ENCODE measurements around the gene PHC3.
"Not testable (repeated sequence)": the region's sequence is repeated elsewhere in the genome, so short reads cannot be mapped to it uniquely, and the experiment has no call there.

The PHC3 gene

GRCh38 chr3:170128259-170128976 lies 53.1 kb downstream of the PHC3 start:
- DNase-seq = no peak

DNA sequence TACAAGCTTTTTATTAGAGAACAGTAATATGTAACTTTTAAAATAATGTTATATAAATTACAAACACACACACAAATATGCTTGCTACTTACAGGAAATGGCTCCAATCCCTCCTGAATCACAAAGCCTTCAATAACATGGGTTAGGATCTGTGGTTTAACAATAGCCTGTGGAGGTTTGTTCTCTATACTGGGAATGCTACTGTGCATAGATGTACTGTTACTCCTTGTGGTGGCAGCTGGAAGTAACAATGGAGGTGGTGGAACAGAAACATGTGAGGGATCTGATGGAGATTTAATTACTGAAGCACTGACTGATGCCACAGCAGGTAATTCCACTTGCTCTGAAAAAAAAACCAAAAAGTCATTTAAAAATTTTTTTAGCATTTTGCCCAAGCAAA lies 64.4 kb downstream of the PHC3 start:
- DNase-seq = no peak

- DNase-seq = not testable (repeated sequence)
These were observed 67.4 kb downstream of the PHC3 start for GRCh38 chr3:170114165-170114564.

DNA sequence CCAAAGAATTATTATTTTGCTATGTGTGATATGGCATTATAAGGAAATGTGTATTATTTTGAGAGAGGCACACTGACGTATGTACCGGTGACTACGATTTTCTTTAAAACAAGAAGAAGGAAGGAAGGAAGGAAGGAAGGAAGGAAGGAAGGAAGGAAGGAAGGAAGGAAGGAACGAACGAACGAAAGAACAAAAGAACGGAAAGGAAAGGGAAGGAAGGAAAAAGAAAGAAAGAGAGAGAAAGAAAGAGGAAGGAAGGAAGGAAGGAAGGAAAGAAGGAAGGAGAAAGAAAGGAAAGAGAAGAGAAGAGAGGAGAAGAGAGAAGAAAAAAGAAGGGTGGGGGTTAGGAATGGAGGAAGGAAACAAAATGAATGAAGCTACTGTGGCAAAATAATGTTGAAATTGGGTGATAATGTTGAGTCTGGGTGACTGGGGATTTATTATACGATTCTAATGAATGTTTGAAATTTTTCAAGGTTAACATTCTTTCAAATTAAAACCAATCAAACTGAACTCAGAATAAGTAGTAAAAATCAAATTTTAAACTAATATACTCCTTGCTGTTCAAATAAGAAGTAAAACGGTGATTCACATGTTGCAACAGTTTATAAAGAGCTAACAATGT lies 70.3 kb downstream of the PHC3 start:
- DNase-seq = no peak

- no peak for DNase-seq
These were observed 71.8 kb downstream of the PHC3 start for GRCh38 chr3:170109579-170110293.

- DNase-seq = no peak
These were observed 72.6 kb downstream of the PHC3 start for GRCh38 chr3:170108955-170109354.

- no peak for DNase-seq
These were observed 73.6 kb downstream of the PHC3 start for GRCh38 chr3:170107941-170108340.

- DNase-seq = no peak
These were observed 79.1 kb downstream of the PHC3 start for GRCh38 chr3:170102431-170102830.

DNA sequence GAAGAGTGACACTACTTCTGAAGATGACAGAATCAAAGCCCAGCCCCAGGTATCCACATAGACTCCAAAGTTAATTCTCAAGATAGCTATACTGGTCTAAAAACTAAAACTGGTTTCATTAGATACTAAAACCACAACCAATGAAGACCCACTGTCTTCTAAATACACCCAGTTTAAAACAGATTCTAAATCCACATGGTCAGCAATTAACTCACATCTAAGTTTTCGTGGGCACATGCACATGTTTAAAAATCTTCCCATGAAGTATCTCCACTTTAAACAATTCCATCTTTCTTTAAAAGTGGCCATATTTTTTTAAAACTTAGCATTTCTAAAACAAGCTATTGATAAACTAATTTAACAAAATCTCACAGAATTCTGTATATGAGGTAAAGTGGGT lies 80.6 kb downstream of the PHC3 start:
- DNase-seq = no peak

GRCh38 chr3:170098753-170099152 lies 82.8 kb downstream of the PHC3 start:
- no peak for DNase-seq

DNA sequence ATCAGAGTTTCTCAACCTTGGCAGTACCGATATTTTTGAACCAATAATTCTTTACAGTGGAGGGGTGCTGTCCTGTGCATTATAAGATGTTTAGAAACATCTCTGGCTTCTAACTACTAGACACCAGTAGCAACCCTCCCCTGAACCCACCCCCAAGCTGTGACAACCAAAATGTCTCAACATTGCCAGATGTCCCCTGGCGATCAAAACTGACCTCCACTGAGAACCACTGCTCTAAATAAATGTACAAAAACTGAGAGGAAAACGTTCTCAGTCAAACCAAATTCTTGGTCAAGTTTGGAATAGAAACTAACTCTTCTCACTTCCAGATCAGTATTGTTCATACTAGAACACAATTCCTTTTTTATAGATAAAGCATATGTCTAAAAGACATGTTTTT lies 85.2 kb downstream of the PHC3 start:
- no peak for DNase-seq

GRCh38 chr3:170095771-170096170 lies 85.8 kb downstream of the PHC3 start:
- DNase-seq = no peak

- DNase-seq = no peak
These were observed 88.6 kb downstream of the PHC3 start for GRCh38 chr3:170092907-170093306.

DNA sequence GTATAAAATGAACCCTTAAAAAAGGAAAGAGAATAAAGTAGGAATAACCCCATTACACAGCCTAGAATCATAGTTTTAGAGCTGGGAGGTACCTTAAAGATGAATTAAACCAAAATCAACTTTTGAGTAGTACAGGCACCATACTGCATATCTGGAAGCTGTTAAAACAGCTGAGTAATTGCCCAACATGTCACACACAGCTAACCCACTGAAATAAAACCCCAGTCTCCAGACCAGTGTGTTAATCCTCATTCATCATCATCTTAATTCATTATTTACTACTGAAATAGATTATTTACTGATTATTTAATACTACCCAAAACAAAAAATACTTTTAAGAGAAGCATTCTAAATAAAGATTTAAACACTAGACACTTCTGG lies 90.9 kb downstream of the PHC3 start:
- DNase-seq = no peak

DNA sequence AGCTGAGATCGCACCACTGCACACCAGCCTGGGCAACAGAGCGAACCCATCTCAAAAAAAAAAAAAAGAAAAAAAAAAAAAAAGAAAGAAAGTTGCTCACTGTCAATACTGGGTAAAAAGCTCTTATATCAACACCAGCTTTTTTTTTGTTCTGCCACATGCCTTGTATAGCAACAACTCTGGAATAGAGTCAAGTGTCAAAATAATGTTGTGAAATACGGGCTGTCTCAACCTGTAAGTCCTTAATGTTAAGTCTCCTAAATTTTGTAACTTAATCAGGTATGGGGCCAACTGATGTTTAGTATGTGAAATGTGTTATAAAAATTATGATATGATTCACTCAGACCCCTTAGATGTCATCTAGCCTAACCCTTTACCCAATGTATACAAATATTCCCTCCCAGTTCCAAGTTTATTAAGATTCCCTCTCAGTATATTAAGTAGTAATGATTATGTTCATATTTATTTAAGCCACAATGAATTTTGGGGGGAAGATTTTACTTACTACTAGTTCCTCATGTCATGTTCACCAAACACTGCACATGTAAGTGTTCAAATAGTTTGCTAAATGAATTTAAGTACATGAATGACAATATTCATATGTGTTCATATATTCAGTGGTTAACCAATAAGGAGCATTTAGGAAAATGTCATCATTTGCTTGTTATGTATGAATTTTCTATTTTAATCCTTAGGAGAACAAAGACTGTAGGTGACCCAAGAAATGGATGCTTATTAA lies 91.5 kb downstream of the PHC3 start:
- DNase-seq = no peak

- DNase-seq = no peak
These were observed 96.1 kb downstream of the PHC3 start for GRCh38 chr3:170085396-170085795.

GRCh38 chr3:170083343-170083742 lies 98.2 kb downstream of the PHC3 start:
- no peak for DNase-seq

- no peak for DNase-seq
These were observed 100.3 kb downstream of the PHC3 start for GRCh38 chr3:170081079-170081741.

DNA sequence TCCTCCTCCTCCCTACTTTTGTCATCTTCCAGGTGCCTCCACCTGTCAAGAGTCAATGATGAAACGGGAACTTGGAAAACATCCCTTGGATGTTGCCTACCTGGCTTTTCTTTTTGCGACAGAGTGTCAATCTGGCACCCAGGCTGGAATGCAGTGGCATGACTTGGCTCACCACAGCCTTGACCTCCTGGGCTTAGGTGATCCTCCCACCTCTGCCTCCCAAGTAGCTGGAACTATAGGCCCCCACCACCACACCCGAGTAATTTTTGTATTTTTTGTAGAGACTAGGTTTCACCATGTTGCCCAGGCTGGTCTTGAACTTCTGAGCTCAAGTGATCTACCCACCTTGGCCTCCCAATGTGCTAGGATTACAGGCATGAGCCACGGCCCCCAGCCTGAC lies 100.9 kb downstream of the PHC3 start:
- DNase-seq = no peak

DNA sequence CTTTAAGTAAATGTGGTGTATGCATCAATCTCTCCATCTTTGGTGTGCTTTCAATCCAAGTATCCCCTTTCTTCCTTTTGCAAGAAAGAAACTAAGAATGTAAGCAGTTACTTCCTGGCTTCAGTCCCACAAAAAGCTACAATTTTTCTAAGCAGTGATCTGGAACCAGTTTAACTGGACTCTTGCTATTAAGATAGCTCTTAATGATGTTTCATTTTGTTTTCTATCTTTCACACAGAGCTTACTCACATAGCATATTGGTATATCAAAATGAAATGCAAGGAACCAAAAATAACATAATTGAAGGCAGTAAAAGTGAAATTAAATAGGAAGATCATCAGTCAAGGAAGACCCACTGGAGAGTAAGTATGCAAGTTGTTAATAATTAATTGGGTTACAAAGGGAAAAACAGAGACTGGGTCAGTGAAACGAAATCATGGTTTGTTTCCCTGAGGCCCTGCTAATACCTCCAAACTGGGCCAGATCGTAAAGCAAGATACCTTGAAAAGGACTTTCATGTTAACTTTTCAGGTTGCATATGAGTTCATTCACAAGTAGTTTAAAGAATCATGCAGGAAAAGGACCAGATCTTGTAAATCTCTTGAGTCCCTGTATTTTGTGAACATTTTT lies 101.9 kb downstream of the PHC3 start:
- DNase-seq = no peak

DNA sequence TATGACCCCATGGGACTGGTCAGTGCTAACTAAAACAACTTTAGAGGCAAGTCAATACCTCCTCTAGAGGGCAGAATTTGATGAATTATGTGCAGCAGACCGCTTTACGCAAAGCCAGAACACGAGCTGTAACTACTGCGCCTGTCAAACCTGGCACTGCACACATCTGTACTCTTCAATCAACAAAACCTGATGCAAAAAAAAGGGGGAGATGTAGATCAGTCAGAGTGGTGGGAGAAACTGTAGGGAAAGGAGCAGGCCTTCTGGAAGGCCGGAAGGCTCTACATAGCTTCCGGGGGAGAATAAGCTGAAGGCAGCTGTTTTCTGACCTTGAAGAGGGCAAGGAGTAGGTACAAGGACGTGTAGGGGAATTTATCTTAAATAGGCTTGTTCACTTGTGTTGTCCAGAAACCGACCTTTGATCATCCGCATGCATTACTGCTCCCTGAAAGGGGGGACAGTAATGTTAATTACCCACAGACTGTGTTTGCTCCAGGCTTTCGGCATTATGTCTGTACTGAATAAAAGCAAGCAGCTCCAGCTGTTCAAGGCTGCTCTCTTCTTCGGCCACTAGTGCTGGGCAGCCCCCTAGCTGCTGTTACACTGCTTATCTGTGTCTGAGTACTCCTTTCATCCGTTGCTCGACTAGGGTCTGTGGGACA lies 102.8 kb downstream of the PHC3 start:
- no peak for DNase-seq

DNA sequence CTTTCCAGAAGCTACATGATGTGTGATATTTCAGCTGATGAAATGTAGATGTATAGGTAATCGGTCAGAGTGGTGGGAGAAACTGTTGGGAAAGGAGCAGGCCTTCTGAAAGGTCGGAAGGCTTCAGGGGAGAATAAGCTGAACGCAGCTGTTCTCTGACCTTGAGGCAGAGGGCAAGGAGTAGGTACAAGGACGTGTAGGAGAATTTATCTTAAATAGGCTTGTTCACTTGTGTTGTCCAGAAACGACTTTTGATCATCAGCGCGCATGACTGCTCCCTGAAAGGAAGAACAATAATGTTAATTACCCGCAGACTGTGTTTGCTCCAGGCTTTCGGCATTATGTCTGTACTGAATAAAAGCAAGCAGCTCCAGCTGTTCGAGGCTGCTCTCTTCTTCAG lies 104.2 kb downstream of the PHC3 start:
- no peak for DNase-seq

Measured in stimulated activated naive CD4-positive, alpha-beta T cell treated with Interleukin-2 at 50 U/mL for 16 hours (primary cell).